ENCODE data around the gene DGCR2.

Gene DGCR2

DNA sequence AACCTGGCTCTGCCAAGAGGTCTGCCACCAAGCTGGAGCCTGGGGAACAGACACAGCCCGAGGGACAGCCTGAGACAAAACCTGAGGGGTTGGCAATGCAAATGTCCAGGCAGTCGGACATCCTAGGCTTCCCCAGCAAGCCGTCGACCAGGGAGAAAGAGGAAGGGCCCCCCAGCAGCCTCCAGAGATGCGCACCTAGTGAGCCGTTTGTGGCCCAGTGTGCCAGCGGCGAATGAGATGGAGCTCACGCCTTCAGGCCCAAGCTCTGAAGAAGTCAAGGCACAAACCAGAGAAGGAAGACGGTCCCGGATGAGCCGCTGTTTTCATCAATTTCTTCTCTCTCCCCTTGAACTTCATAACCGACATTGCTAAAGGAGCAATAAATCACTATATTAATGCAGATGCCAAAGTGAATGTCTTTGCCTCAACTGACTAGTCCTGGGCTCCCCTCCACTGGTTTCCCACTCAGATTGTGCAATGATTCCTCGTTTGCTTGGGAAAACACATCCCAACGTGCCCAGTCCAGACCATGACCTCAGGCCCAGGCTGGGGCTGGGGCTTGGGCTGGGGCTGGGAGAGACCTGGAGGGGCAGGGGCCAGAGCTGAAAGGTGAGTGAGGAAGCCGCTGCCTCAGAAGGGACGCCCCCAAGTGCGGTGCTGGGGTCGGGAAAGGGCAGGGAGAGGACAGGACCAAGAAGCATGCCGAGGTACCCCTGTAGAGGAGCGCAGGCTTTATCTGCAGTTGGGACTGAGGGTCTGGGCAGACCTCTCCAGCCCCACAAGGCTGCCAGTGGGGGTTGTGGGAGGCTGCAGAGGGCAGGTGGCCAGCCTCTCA is 3.5 kb upstream of the DGCR2 start:
- no peak for DNase-seq

DNA sequence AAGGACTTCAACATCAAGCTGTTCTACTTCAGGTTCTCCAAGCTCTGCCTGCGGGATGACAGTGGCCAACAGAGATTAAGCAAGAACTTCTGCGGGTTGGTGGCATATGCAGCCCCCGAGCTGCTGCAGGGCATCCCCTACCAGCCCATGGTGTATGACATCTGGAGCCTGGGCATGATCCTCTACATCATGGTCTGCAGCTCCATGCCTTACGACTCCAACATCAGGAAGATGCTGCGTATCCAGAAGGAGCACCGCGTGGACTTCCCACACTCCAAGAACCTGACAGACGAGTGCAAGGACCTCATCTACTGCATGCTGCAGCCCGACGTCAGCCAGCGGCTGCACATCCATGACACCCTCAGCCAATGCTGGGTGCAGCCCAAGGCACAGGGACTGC is 2.8 kb upstream of the DGCR2 start:
- DNase-seq: no peak

DNA sequence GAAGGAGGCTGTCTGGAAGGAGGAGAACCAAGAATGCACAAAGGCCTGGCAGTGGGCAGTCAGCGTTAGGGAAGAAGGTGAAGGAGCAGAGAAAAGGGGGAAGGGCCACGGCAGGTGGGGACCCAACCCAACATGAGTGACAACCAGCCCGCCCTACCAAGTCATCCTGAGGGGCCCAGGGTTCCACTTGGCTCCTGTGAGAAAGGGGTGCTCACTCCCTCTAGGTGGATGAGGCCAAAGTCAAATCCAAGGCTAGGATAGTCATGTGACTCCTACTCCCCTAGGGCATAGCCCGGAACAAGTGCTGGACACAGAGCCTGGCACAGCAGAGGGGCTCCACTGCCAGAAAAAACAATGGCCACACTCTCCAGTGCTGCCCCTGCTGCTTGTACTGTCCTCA is 2.2 kb upstream of the DGCR2 start:
- DNase-seq: no peak

DNA sequence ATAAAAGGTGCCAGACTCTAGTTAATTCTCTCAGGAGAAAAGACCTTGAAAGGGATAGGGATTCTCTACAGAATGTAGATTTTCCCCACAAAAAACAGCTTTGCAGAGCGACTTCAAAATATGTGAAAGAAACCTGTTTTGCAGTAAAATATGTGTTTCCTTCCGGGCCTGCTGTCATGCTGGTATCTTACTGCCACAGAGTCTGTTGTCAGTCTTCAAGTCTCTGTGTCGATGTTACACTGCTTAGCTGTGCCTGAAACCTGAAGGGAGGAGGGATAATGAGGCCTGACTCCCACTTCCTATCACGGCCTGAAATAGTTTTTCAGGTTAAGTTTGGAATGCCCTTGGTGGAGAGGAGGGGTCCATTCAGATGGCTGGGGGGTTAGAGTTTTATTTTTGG is 1.7 kb upstream of the DGCR2 start:
- no peak for DNase-seq

DNA sequence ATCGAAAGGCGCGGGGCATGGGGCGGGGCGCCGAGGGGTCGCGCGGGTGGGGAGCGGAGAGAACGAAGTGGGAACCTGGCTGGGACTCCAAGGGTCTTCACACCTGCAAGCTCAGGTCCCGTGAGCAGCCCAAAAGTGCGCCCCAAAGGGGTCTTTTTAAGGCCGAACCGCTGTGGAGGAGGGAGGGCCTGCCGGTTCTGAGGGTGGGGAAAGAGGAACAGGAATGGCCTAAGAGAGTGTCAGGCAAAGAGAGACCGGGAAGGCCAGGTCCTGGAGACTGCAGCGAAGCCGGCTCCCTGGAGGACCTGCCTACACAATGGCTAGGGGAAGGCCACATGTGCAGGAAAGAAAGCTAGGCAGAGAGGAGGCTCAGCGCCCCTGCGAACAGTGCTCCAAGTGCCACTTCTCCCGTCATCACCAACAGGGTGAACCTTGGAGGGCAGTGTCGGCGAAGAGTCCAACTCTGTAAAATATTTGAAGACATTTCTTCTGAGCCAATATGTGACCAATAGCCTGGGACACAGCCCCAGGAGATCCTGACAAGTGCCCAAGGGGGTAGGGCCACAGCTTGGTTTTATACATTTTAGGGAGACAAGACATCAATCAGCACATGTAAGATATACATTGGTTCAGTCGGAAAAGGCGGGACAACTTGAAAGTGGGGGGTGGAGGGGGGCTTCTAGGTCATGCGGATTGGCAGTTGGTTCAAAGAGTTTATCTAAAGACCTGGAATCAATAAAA is 710 bp upstream of the DGCR2 start:
- peak; percentile 11 for DNase-seq

DNA sequence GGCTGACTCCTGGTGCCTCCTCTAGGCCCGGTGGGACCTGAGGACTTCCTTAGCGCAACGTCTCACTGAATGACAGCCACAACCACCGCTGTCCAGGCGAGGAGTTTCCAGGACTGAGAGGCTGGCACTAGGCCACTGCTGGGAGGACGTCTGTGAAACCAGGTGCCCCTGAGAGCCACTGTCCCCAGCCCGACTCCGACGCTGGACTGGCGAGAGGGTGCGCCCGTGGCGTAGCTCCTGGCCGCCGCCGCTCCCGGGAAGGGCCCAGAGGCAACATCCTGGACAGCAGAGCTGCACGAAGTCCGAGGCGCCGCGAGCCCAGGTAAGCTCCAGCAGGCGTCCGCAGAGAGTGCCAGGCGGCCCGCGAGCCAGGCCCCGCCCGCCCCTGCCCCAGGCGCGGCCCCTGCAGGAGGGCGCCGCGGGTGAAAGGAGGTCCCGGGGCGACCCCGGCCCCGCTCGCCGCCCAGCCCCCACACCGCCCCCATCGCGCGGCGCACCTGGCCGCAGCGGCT is 525 bp downstream of the DGCR2 start:
- peak; percentile 7 for DNase-seq

DNA sequence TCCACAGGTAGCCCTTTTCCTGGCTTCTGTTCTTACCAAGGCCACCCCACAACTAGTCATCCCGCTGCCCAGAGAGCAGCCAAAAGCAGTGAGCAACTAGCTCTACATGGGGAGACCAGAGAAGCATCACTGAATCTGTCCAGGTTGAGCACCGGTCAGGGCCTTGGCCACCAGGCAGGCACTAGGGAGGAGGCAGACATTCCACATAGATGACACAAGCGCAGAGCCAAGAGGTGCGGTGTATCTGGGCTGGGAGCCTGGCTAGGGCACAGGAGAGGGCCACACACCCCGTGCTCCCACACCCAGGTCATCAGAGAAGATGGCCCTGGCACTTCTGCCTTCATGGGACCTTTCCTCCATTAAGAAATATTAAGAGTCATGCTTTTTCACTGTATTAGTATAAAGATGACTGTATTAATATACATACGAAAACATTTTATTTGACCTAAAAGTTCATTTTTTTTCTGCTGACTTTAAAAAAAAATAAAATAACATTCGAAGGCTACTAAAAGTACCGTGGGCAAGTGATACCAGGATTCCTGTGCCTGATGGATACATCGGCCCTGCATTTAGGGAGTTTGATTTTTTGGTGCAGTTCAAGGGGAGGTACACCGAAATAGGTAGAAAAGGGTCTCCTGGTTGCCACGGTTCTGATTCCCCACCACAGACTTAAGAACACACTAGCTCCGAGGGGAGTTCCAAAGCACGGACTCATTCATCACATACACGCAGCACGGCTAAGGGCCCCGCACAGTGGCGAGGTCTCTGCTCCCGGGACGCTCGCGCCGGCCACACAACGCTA is 1.2 kb downstream of the DGCR2 start:
- no peak for DNase-seq

DNA sequence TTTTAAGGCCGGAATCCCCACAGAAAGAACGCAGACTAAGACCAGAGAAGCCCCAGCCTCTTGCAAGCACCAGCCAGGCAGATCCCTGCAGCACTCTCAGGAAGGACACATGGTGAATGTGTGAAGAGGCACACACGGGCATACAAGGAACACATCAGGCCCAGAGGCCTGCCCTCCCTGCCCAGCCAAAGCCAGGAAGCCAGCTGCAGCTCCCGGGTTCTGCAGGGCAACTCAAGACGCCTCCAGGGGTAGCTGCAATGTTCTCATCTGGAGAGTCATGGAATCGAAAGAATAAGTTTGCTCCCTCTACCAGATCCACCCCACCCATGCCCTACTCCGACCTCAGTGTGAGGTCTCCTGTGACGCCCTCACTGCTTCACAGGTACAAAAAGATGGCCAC is 2.3 kb downstream of the DGCR2 start:
- DNase-seq: no peak

DNA sequence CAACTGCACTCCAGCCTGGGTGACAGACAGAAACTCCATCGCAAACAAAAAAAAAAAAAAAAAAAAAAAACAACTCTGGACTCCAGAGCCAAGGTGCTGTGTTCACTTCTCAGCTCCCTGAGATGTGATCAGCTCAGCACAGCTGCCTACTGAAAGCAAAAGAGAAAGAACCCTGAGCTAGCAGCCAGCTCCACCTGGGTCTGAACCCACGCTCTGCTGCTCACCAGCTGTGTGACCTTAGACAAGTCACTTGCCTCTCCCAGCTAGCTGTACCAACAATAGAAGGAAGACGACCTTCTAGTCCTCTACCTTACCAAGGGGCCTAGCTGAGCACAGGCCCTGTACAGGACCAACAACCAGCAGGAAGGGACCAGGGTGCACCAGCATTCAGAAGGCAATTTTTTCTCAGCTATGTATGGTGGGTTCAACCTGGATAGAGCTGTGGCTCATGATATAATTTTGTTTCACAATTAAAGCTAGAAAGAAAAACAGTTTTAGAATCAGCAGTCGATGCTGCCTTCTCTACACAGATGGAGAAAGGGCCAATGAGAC is 3.8 kb downstream of the DGCR2 start:
- no peak for DNase-seq

DNA sequence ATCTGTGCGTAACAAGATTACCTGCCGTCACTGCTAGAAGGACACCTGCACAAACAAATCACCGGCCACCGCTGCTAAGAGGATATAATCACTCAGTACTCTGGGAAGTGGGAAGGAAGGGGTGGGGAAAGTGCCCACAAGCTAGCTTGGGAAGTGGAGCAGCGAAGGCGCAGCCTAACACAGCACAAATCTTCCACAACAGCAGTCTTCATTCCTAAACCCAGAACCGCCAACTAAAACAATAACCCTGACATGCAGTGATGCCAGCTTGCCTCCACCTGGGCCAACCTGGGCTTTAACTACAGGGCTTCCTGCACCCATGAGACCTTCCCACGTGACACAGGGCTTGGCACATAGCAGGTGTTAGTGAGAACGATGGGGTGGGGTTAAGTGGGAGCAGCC is 5.1 kb downstream of the DGCR2 start:
- DNase-seq: peak; percentile 46

DNA sequence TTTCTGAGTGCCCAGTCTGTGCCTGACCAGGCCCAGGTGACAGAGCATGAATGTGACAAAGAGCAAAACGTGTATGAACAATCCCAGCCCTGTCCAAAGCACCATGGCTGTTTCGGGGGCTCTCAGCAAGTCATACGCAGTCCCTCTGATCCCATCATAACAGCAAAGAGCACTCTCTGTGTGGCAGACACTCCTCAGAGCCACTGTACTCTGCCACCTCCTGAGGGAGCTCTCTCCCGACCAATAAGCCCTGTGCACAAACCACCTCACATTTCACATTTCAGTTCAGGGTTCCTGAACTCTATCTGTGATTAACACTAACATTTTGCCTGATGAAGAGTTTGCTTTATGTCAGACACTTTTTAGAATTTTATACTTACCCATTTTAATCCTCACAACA is 6.6 kb downstream of the DGCR2 start:
- DNase-seq: no peak

DNA sequence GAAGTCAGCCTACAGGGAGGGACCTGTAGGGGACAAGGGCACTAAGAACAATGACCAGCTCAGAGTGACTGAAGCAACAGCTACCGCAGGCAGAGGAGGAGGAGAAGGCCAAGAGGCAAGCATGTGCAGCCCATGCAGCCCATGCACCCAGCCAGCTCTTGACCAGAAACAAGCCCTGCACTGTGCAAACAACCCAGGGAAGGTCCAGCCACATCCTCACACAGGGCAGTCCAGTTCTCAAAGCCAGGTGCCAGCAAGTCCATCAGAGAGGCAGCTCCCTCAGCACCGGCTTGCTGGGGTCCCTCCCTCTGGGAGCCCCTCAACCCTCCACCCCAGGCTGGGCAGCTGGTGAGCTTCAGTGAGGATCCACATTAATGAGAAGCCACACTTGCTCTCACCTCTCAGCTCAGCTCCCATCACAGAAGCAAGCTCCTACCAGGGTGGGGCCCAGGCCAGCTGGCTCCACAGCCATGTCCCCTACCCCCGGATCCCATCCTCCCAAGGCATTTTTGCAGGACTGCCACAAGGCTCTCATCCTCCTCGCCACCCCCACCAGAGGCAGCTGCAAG is 7.1 kb downstream of the DGCR2 start:
- no peak for DNase-seq

DNA sequence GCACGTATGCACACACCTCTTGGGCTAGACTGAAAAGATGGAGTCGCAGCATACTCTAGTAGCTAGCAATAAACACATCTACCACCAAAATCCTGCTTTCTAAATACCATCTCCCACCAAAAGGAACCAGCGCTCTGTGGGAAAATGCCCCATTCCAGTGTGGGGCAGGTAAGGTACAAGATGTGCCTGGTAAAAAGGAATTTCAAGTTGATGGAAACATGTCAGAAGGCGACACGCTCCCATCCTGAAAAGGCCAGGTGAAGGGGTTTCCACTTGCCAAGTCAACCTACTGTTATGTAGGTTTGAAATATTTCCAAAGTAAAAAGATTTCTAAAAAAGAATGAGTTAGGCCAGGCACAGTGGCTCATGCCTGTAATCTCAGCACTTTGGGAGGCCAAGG is 8.8 kb downstream of the DGCR2 start:
- no peak for DNase-seq

DNA sequence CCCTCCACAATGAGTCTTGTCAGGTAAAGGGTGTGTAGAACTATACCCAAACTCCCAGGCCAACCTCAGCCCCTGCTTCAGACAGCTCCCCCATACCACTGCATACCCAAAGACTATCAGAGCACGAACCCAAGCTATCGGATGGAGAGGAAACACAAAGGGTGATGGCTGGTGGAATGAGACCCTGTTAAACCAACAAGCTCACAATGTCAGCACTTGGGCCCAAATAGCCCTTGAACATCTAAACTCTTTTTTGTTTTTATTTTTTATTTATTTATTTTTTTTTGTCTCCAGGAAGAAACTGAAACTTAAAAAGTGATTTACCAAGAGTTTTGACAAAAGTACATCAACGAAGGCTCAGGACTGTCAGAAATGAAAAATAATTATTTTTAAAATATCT is 10.6 kb downstream of the DGCR2 start:
- DNase-seq: no peak

DNA sequence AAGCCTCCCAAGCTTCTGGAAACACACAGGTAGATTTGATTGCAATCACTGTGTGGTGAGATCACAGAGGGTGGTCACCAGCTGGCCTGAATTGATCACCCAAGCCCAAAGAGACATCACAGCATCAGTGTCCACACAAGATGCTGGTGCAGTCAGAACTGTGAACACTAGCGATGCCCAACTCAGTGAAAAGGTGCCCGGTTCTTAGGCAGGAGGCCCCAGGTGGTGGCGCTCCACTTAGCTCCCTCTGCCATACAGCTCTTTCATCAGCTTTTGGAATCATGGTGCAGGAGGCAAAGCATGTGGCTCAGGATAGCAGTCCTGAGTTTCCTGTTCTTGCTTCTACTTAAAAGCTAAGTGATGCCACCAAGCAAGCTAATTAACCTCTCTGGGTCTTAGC is 11.1 kb downstream of the DGCR2 start:
- no peak for DNase-seq

DNA sequence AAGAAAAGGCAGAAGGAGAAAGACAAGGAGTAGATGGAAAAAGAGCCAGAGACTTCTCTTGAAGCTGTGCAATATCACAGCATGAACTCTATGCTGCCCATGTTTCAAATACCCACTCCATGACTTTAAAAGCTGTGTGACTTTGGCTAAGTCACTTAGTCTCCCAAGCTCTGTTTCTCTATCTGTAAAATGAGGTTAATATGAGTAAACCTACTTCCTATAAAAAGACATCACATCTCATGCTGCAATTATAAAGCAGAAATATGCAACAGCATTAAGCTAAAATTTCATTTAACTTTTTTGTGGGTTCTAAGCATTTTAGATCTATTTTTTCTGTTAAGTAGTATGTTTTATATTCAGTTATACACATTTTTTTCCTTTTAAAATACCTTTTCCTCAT is 11.6 kb downstream of the DGCR2 start:
- DNase-seq: no peak

DNA sequence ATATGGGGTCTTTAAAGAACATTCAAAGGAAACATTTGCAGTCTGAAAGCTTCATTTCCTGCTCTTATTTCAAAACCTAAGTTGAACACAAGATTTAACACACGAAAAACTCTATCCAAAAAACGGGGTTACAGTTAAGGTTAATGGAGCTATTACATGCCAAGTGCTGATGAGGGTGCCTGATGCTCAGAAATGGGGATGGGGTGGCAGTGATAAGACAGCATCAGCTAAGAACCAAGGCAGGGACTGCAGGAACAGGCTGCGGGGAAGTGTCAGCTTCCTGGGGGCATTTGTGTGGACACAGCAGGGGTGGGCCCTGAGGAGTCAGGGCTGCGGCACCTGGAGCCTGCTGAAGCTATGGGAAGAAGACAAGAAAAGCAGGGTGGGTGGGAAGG is 12.2 kb downstream of the DGCR2 start:
- no peak for DNase-seq

DNA sequence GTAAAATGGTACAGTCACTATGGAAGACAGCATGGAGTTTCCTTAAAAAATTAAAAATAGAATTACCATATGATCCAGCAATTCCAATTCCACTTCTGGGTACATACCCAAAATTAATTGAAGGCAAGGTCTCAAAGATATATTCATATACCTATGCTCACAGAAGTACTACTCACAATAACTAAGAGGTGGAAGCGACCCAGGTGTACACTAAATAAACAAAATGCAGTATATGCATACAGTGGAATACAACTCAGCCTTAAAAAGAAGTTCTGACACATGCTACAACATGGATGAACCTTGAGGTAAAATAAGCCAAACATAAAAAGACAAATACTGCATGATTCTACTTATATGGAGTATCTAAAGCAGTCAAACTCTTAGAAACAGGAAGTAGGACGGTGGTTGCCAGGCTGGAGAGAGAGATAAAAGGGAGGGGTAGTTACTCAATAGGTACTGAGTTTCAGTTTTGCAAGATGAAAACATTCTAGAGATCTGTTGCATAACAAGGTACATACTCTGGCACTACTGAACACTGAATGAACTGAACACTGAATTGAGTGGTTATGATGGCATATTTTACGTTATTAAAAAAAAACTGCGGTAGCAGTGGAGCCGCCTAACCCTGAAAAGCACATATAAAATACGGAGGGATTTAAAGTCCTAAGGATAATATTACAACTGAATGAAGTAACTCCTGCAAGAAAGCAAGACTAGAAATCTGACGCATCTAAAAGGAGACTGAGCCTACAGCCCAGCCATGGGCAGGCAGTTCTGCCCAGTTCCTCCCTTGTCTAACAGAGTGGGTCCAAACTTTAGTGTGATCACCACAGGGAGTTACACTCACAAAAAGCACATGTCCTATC is 12.8 kb downstream of the DGCR2 start:
- DNase-seq: no peak

DNA sequence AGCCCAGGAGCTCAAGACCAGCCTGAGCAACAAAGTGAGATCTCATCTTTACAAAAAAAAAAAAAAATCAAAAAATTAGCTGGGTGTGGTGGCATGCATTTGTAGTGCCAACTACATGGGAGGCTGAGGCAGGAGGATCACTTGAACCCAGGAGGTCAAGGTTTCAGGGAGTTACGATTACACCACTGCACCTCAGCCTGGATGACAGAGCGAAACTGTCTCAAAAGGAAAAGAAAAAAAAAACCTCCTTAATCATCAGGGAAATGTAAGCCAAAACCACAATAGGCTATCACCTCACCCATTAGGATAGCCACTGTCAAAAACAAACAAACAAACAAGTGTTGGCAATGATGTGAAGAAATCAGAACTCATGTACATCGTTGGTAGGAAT is 13.4 kb downstream of the DGCR2 start:
- DNase-seq: no peak

DNA sequence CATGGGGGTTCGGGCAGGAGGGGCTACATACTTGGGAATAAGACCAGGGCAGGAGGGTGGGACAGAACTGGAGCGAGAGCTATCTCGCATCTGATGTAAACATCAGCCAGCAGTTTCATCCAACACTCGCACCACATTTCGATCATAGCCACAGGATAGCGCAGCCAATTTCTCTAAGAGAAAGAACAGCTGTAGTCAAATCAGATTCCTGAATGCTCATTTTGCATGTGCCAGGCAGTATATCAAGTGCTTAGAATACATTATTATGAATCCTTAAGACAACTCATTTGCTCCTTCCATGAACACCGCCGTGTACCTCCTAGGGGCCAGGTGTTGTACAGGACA is 14.5 kb downstream of the DGCR2 start:
- DNase-seq: no peak

DNA sequence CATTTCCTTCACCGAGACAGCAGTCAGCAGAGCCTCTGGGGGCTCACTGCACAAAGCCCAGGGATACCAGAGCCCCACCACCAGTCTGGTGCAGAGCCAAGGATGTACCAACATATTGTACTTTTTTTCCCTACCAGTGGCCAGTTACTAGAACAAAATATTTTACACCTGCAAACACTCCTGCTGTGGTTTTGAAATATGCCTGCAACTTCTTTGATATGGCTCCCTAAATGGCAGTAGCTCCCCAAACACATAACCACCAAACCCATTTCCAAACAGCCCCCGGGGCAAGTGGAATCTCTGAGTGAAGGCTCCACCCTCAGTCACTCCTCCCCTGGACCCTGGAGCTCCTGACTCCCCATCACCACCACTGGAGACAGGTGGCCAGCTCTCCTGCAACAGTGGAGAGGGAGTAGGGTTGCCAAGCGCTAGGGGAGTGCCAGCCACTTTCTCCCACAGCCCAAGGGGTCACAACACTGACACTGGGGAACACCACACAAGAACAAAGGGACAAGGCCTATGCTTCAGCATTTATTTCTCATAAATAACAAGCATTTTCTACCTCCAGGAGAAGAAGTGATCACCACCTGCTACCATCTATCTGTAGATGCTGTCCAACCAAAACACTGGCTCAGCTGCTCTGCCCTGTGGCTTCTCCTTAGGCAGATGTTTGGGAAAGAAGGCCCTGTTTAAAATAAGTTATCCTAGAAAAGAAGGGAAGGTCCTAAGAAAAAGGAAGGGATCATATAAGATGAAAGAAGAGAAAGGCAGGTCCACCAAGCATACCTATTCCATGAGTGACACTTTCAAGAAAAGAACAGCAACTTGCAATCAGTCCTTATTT is 15.1 kb downstream of the DGCR2 start:
- no peak for DNase-seq

Data from SHP77 treated with DMSO at 0.1 percent for 48 hours (cell line).